Keratinocyte (primary cell): ENCODE data around the gene NTRK1. TPM values are rescaled to one million over a fixed set of nuclear protein-coding genes. Genes with fewer than 3 reads are reported as not detected.

Source experiments
- DNase-seq: peaks from one replicate; pipeline ENCODE4 v3.0.0-alpha.2; 2011; ENCODE audit warnings: low read depth, missing footprints, low spot score
- FAIRE-seq: peaks from 2 replicates; lab custom pipeline; 2011; peaks lifted over from hg19 to GRCh38; lab: Jason Lieb, UNC
- H2AFZ ChIP-seq: 2 replicates; pipeline ENCODE4 v1.6.0; 2012; ENCODE audit warnings: low read length, control low read depth, inconsistent platforms; ENCODE audit not compliant: control insufficient read depth
- H3K27ac ChIP-seq: 2 replicates; pipeline ENCODE4 v1.5.1; 2011; ENCODE audit warnings: low read length; ENCODE audit not compliant: control insufficient read depth, insufficient read depth
- H3K27me3 ChIP-seq: 3 replicates; pipeline ENCODE4 v1.6.0; 2011; ENCODE audit warnings: low read length; ENCODE audit not compliant: control insufficient read depth, insufficient read depth; ENCODE audit errors: extremely low read depth
- H3K36me3 ChIP-seq, 2 experiments: 2 replicates in 1 of 2; 3 replicates in 1 of 2; pipeline ENCODE4 v1.5.1; 2011; ENCODE audit warnings: low read length in 2 of 2, mild to moderate bottlenecking in 1 of 2; ENCODE audit not compliant: control insufficient read depth in 2 of 2, insufficient read depth in 2 of 2; ENCODE audit errors: extremely low read depth in 1 of 2
- H3K4me1 ChIP-seq: 3 replicates; pipeline ENCODE4 v1.5.1; 2011; ENCODE audit warnings: low read length; ENCODE audit not compliant: control insufficient read depth, insufficient read depth; ENCODE audit errors: extremely low read depth
- H3K4me2 ChIP-seq: 3 replicates; pipeline ENCODE4 v1.6.0; 2011; ENCODE audit warnings: low read depth, low read length; ENCODE audit not compliant: control insufficient read depth, insufficient read depth; ENCODE audit errors: extremely low read depth
- H3K4me3 ChIP-seq, 3 experiments: fragments of 200-600 bp in 1 of 3; sonication (generic) in 1 of 3; 2 replicates in 2 of 3; 3 replicates in 1 of 3; pipeline ENCODE4 v1.5.1; 2011 to 2016; ENCODE audit warnings: low read length in 3 of 3, mild to moderate bottlenecking in 3 of 3, control low read depth in 2 of 3, inconsistent platforms in 1 of 3, low read depth in 1 of 3, mixed read lengths in 1 of 3, mixed run types in 1 of 3, moderate library complexity in 1 of 3; ENCODE audit not compliant: control insufficient read depth in 2 of 3, insufficient read depth in 2 of 3; ENCODE audit errors: extremely low read depth in 1 of 3
- H3K79me2 ChIP-seq: 2 replicates; pipeline ENCODE4 v1.6.0; 2012; ENCODE audit warnings: low read length; ENCODE audit not compliant: control insufficient read depth, insufficient read depth
- H3K9ac ChIP-seq: 3 replicates; pipeline ENCODE4 v1.6.0; 2011; ENCODE audit warnings: low read length; ENCODE audit not compliant: control insufficient read depth, insufficient read depth; ENCODE audit errors: extremely low read depth
- H3K9me1 ChIP-seq: 3 replicates; pipeline ENCODE4 v1.6.0; 2011; ENCODE audit warnings: low read length; ENCODE audit not compliant: control insufficient read depth, insufficient read depth; ENCODE audit errors: extremely low read depth
- H3K9me3 ChIP-seq: 2 replicates; pipeline ENCODE4 v1.5.1; 2012; ENCODE audit warnings: low read depth, low read length; ENCODE audit not compliant: control insufficient read depth
- H4K20me1 ChIP-seq: 3 replicates; pipeline ENCODE4 v1.6.0; 2011; ENCODE audit warnings: low read length; ENCODE audit not compliant: control insufficient read depth, insufficient read depth; ENCODE audit errors: extremely low read depth
- CTCF ChIP-seq, 3 experiments: IDR thresholded peaks in 1 of 3; conservative IDR thresholded peaks in 1 of 3; optimal IDR thresholded peaks in 1 of 3; 2 replicates in 2 of 3; 3 replicates in 1 of 3; pipeline versions ENCODE3 to v1.5.1; 2011; ENCODE audit warnings: low read length in 3 of 3, mild to moderate bottlenecking in 3 of 3, moderate library complexity in 2 of 3, control low read depth in 1 of 3, inconsistent platforms in 1 of 3; ENCODE audit not compliant: insufficient read depth in 2 of 3; ENCODE audit errors: extremely low read depth in 1 of 3
- EZH2 ChIP-seq: IDR thresholded peaks from one replicate; pipeline ENCODE4 v1.6.1; 2012; ENCODE audit warnings: inconsistent platforms, mild to moderate bottlenecking, low read length, moderate library complexity
- dilution Hi-C: fragments of 300-500 bp; cut with MboI; formaldehyde crosslinking; loops from one replicate; pipeline ENCODE4 v1.7.0; 2020; ENCODE audit warnings: low sequenced_read_pairs; ENCODE audit not compliant: extremely low pct_ligation_motif_present
- polyA plus RNA-seq, 5 experiments: library from polyadenylated mRNA; depleted of rRNA in 3 of 5; stranded (reverse) in 3 of 5; stranded (forward) in 1 of 5; unstranded in 1 of 5; fragments of >200 nt; gene quantifications; 1 replicate in 1 of 5; 2 replicates in 3 of 5; 3 replicates in 1 of 5; pipeline versions ENCODE4 v1.2.1 to v1.2.3, GENCODE V29; 2011 to 2012; ENCODE audit warnings: missing spikeins in 2 of 5, low read depth in 1 of 5, low replicate concordance in 1 of 5

Gene NTRK1
- polyA plus RNA-seq, 1 donor (not counting 4 experiments of a cell fraction or from before 2014, with no cell fraction given) = 0.03 TPM

GRCh38 chr1:156847591-156848460 is 12.8 kb upstream of the NTRK1 start:
- FAIRE-seq (no peak), DNase-seq (no peak)
- no peak overlapping the region for H2AFZ ChIP-seq
- no peaks in the 10 kb centered on the region for H3K36me3 ChIP-seq
- H3K79me2 ChIP-seq = no peaks in the 10 kb centered on the region
- no peaks in the 10 kb centered on the region for H3K9me3 ChIP-seq
- H3K9me1 ChIP-seq = no peaks in the 10 kb centered on the region
- no peaks in the 10 kb centered on the region for H4K20me1 ChIP-seq
- H3K4me1 ChIP-seq = peaks cover 2% of the 10 kb centered on the region
- no peak overlapping the region for H3K4me2 ChIP-seq
- TF ChIP-seq EZH2 (no peak), CTCF (optimal IDR thresholded peaks at IDR 0.05 in 1 of 3, IDR thresholded peaks at IDR 0.05 in 1 of 3, conservative IDR thresholded peaks at IDR 0.05 in 1 of 3; ENCODE audit: extremely low read depth in 1 of 3, insufficient read depth in 2 of 3, low read length in 3 of 3) (no peak)
- peaks cover 69% of the 10 kb centered on the region for H3K27me3 ChIP-seq
- no peak overlapping the region for H3K4me3 ChIP-seq
- dilution Hi-C loops = no loop called here
- H3K27ac ChIP-seq = no peak overlapping the region
- no peak overlapping the region for H3K9ac ChIP-seq

GRCh38 chr1:156848461-156849150 is 12.1 kb upstream of the NTRK1 start:
- H3K9ac ChIP-seq = no peak overlapping the region
- H3K27me3 ChIP-seq = peaks cover 68% of the 10 kb centered on the region
- no peak overlapping the region for H2AFZ ChIP-seq
- TF ChIP-seq EZH2 (no peak), CTCF (optimal IDR thresholded peaks at IDR 0.05 in 1 of 3, IDR thresholded peaks at IDR 0.05 in 1 of 3, conservative IDR thresholded peaks at IDR 0.05 in 1 of 3; ENCODE audit: extremely low read depth in 1 of 3, insufficient read depth in 2 of 3, low read length in 3 of 3) (no peak)
- FAIRE-seq (no peak), DNase-seq (peak; percentile 21)
- no peak overlapping the region for H3K27ac ChIP-seq
- H3K9me1 ChIP-seq = no peaks in the 10 kb centered on the region
- peak overlapping the region; percentile 37 for H3K4me2 ChIP-seq
- H4K20me1 ChIP-seq = no peaks in the 10 kb centered on the region
- dilution Hi-C loops = no loop called here
- no peaks in the 10 kb centered on the region for H3K9me3 ChIP-seq
- H3K4me1 ChIP-seq = peaks cover 2% of the 10 kb centered on the region
- no peaks in the 10 kb centered on the region for H3K36me3 ChIP-seq
- no peak overlapping the region for H3K4me3 ChIP-seq
- no peaks in the 10 kb centered on the region for H3K79me2 ChIP-seq
